T-cell (primary cell): ENCODE results near the gene OAS2. TPM values are rescaled to one million over a fixed set of nuclear protein-coding genes. Genes with fewer than 3 reads are reported as not detected.

ENCODE experiments used
- ATAC-seq, 4 experiments: fragments of 200-7000 bp in 3 of 4; fragments of 150-1000 bp in 1 of 4; cut with Tn5 transposase; replicated peaks in 1 of 4; 1 replicate in 3 of 4; 2 replicates in 1 of 4; pipeline ENCODE4 v1.10.0; 2021; ENCODE audit warnings: moderate library complexity in 3 of 4, mild to moderate bottlenecking in 2 of 4, moderate number of reproducible peaks in 1 of 4
- CTCF ChIA-PET, 2 donors: fragments of 300-600 bp; sonication (Branson Sonifier 250); formaldehyde crosslinking; loops; one replicate each; lab custom pipeline; 2022; ENCODE audit warnings: antibody characterized with exemption in 2 of 2; lab: Charles Lee
- POLR2A ChIA-PET, 2 donors: fragments of 300-600 bp; sonication (Branson Sonifier 250); formaldehyde crosslinking; loops; one replicate each; lab custom pipeline; 2022; ENCODE audit warnings: antibody characterized with exemption in 2 of 2; lab: Charles Lee
- DNase-seq, 35 experiments: peaks; one replicate each; pipeline versions ENCODE4 v3.0.0 to v3.0.0-alpha.2; 2013 to 2023
- H3K27ac ChIP-seq: one replicate; pipeline ENCODE4 v1.5.1; 2013; ENCODE audit warnings: low read length
- H3K27me3 ChIP-seq, 2 experiments: replicated peaks in 1 of 2; 1 replicate in 1 of 2; 2 replicates in 1 of 2; pipeline versions ENCODE4 v1.6.1 to v1.7.0; 2013; ENCODE audit warnings: low read length in 1 of 2, mixed read lengths in 1 of 2; ENCODE audit not compliant: control insufficient read depth in 2 of 2, insufficient read depth in 2 of 2; ENCODE audit errors: extremely low read depth in 1 of 2
- H3K36me3 ChIP-seq, 2 donors: 1 replicate in 1 of 2; 2 replicates in 1 of 2; pipeline versions ENCODE4 v1.6.1 to v1.7.0; 2013; ENCODE audit warnings: low read length in 1 of 2; ENCODE audit not compliant: control insufficient read depth in 2 of 2, insufficient read depth in 1 of 2; ENCODE audit errors: extremely low read depth in 1 of 2
- H3K4me1 ChIP-seq, 2 experiments: 1 replicate in 1 of 2; 2 replicates in 1 of 2; pipeline versions ENCODE4 v1.6.1 to v1.7.0; 2013; ENCODE audit warnings: low read length in 2 of 2, mixed read lengths in 1 of 2; ENCODE audit not compliant: insufficient read depth in 2 of 2, control insufficient read depth in 1 of 2; ENCODE audit errors: extremely low read depth in 1 of 2
- H3K4me3 ChIP-seq, 2 donors: 1 replicate in 1 of 2; 2 replicates in 1 of 2; pipeline versions ENCODE4 v1.5.1 to v1.7.0; 2013; ENCODE audit warnings: mild to moderate bottlenecking in 2 of 2, low read length in 1 of 2, moderate library complexity in 1 of 2; ENCODE audit not compliant: control insufficient read depth in 1 of 2; ENCODE audit errors: extremely low read depth in 1 of 2
- H3K9me3 ChIP-seq: 2 replicates; pipeline ENCODE4 v1.7.0; 2013
- H3K27ac Mint-ChIP-seq, 2 donors: one replicate each; pipeline ENCODE4 v1.8.0; 2020 to 2021; ENCODE audit warnings: mild to moderate bottlenecking in 2 of 2, mixed read lengths in 2 of 2
- H3K27me3 Mint-ChIP-seq, 2 donors: one replicate each; pipeline ENCODE4 v1.8.0; 2021 to 2022; ENCODE audit warnings: mixed read lengths in 2 of 2
- H3K36me3 Mint-ChIP-seq: one replicate; pipeline ENCODE4 v1.8.0; 2021; ENCODE audit warnings: mixed read lengths
- H3K4me1 Mint-ChIP-seq, 3 donors: one replicate each; pipeline ENCODE4 v1.8.0; 2020 to 2022; ENCODE audit warnings: mixed read lengths in 3 of 3, mild to moderate bottlenecking in 1 of 3
- H3K4me3 Mint-ChIP-seq, 3 donors: one replicate each; pipeline ENCODE4 v1.8.0; 2020 to 2022; ENCODE audit warnings: mild to moderate bottlenecking in 3 of 3, mixed read lengths in 3 of 3, moderate library complexity in 3 of 3
- H3K9me3 Mint-ChIP-seq, 3 donors: one replicate each; pipeline ENCODE4 v1.8.0; 2020 to 2022; ENCODE audit warnings: mixed read lengths in 3 of 3
- WGBS: methylation state at CpG from one replicate; pipeline ENCODE4 v1.1.5; 2013; ENCODE audit warnings: missing lambda C conversion rate; ENCODE audit not compliant: insufficient coverage; 5-methylcytosine and 5-hydroxymethylcytosine counted together
- total RNA-seq, 35 experiments: library from RNA in 6 of 35; stranded (reverse) in 6 of 35; fragments of 120-200 nt in 1 of 35; gene quantifications; one replicate each; pipeline versions ENCODE4 v1.2.1 to v1.2.4 and lab custom pipeline; 2013 to 2026

OAS2 gene
- total RNA-seq, 5 donors from 2014 or later (not counting 1 experiment from before 2014, with no cell fraction given), result 44.8 to 75.5 (median 56.9) TPM

DNA sequence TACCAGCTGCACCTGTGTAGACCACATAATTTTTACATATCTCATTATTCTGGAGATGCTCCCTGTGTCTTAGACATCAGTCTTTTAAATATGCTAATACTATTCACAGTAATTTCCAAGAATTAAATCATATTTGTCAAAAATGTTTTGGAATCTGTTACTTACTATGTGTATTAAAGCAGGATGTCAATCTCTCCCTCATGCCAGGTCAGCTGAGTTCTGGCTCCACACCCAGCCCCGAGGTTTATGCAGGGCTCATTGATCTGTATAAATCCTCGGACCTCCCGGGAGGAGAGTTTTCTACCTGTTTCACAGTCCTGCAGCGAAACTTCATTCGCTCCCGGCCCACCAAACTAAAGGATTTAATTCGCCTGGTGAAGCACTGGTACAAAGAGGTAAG is 27.9 kb downstream of the OAS2 start:
- Histone ChIP-seq H3K27me3 (no peaks in the 10 kb centered on the region), H3K36me3 (peaks cover 27 to 99% of the 10 kb centered on the region in 2 donors), H3K4me3 (no peak overlapping the region), H3K9me3 (peaks cover under 1% of the 10 kb centered on the region), H3K27ac (no peak overlapping the region), H3K4me1 (no peaks in the 10 kb centered on the region)
- ChIA-PET POLR2A (no interaction called here), CTCF (interaction anchor here (0.6 to 1.1 kb wide), 4 partner anchors 13 to 190 kb away, joined by 3 to 7 read pairs (median 4); no protein-coding TSS in a partner anchor)
- Mint-ChIP-seq H3K4me1 (no peaks in the 10 kb centered on the region), H3K27ac (no peak overlapping the region), H3K27me3 (no peaks in the 10 kb centered on the region), H3K4me3 (no peak overlapping the region), H3K9me3 (peaks cover 5 to 7% (median 6%) of the 10 kb centered on the region in 3 donors), H3K36me3 (peaks cover 88% of the 10 kb centered on the region)
- WGBS, result 87% methylated on average over 3 of the region's 7 CpGs
- no peak for DNase-seq
- no peak for ATAC-seq

- H3K27ac ChIP-seq, result no peak overlapping the region
- Mint-ChIP-seq H3K4me1 (no peaks in the 10 kb centered on the region), H3K9me3 (peaks cover 6 to 7% (median 6%) of the 10 kb centered on the region in 3 donors), H3K4me3 (no peak overlapping the region), H3K27me3 (no peaks in the 10 kb centered on the region), H3K27ac (no peak overlapping the region), H3K36me3 (peaks cover 89% of the 10 kb centered on the region)
- no peaks in the 10 kb centered on the region for H3K27me3 ChIP-seq
- H3K4me3 ChIP-seq, result no peak overlapping the region
- H3K36me3 ChIP-seq, result peaks cover 29 to 99% of the 10 kb centered on the region in 2 donors
- no peaks in the 10 kb centered on the region for H3K4me1 ChIP-seq
- 94% methylated on average over 2 of the region's 6 CpGs for WGBS
- ChIA-PET CTCF (interaction anchor here (1.1 to 1.3 kb wide), 2 partner anchors 14 kb away, joined by 4 to 7 read pairs; no protein-coding TSS in a partner anchor), POLR2A (no interaction called here)
- peaks cover 3% of the 10 kb centered on the region for H3K9me3 ChIP-seq
- no peak for DNase-seq
- no peak for ATAC-seq
These were observed 28.3 kb downstream of the OAS2 start for GRCh38 chr12:113006641-113007040.

GRCh38 chr12:113007166-113007565 is 28.8 kb downstream of the OAS2 start:
- ATAC-seq (no peak), DNase-seq (no peak)
- Histone ChIP-seq H3K27ac (no peak overlapping the region), H3K27me3 (no peaks in the 10 kb centered on the region), H3K9me3 (peaks cover 5% of the 10 kb centered on the region), H3K4me3 (no peak overlapping the region), H3K36me3 (peaks cover 29 to 94% of the 10 kb centered on the region in 2 donors), H3K4me1 (no peaks in the 10 kb centered on the region)
- Mint-ChIP-seq H3K9me3 (peaks cover 6 to 8% (median 7%) of the 10 kb centered on the region in 3 donors), H3K36me3 (peaks cover 93% of the 10 kb centered on the region), H3K27ac (peak overlapping the region in 1 of 2 donors; percentile 13), H3K4me1 (no peaks in the 10 kb centered on the region), H3K27me3 (no peaks in the 10 kb centered on the region), H3K4me3 (no peak overlapping the region)
- WGBS, result 94% methylated on average over 2 of the region's 4 CpGs
- ChIA-PET POLR2A (interaction anchor here in 1 of 2 donors (0.5 kb wide), 1 partner anchor 973 kb away, joined by 4 read pairs; no protein-coding TSS in a partner anchor), CTCF (interaction anchor here in 1 of 2 donors (1.3 kb wide), 1 partner anchor 14 kb away, joined by 4 read pairs; no protein-coding TSS in a partner anchor)

DNA sequence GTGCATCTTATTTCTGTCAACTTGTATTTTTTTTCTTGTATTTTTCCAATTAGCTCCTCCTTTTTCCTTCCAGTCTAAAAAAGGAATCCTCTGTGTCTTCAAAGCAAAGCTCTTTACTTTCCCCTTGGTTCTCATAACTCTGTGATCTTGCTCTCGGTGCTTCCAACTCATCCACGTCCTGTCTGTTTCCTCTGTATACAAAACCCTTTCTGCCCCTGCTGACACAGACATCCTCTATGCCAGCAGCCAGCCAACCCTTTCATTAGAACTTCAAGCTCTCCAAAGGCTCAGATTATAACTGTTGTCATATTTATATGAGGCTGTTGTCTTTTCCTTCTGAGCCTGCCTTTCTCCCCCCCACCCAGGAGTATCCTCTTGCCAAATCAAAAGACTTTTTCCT is 32.4 kb downstream of the OAS2 start:
- Mint-ChIP-seq H3K27me3 (no peaks in the 10 kb centered on the region), H3K4me3 (no peak overlapping the region), H3K9me3 (peaks cover 6 to 8% (median 7%) of the 10 kb centered on the region in 3 donors), H3K27ac (no peak overlapping the region), H3K4me1 (no peaks in the 10 kb centered on the region), H3K36me3 (peaks cover 62% of the 10 kb centered on the region)
- H3K27ac ChIP-seq, result no peak overlapping the region
- H3K9me3 ChIP-seq, result peaks cover 5% of the 10 kb centered on the region
- H3K27me3 ChIP-seq, result no peaks in the 10 kb centered on the region
- H3K4me1 ChIP-seq, result no peaks in the 10 kb centered on the region
- WGBS, result no CpG with 5 or more reads among the region's 2 CpGs
- CTCF ChIA-PET, result interaction anchor here (0.6 to 1.0 kb wide), 2 partner anchors 10 to 18 kb away, joined by 3 to 5 read pairs; no protein-coding TSS in a partner anchor
- POLR2A ChIA-PET, result interaction anchor here in 1 of 2 donors (0.5 kb wide), 1 partner anchor 211 kb away, joined by 3 read pairs; no protein-coding TSS in a partner anchor
- ATAC-seq, result no peak
- no peak for DNase-seq
- no peak overlapping the region for H3K4me3 ChIP-seq
- H3K36me3 ChIP-seq, result peaks cover 26 to 59% of the 10 kb centered on the region in 2 donors

GRCh38 chr12:113014565-113014964 is 36.2 kb downstream of the OAS2 start:
- Histone ChIP-seq H3K27me3 (no peaks in the 10 kb centered on the region), H3K27ac (no peak overlapping the region), H3K9me3 (peaks cover 5% of the 10 kb centered on the region), H3K36me3 (peaks cover 8 to 20% of the 10 kb centered on the region in 2 donors), H3K4me3 (no peak overlapping the region), H3K4me1 (no peaks in the 10 kb centered on the region)
- Mint-ChIP-seq H3K27ac (no peak overlapping the region), H3K36me3 (peaks cover 27% of the 10 kb centered on the region), H3K9me3 (peaks cover 6 to 8% (median 7%) of the 10 kb centered on the region in 3 donors), H3K27me3 (no peaks in the 10 kb centered on the region), H3K4me3 (no peak overlapping the region), H3K4me1 (no peaks in the 10 kb centered on the region)
- ChIA-PET POLR2A (no interaction called here), CTCF (no interaction called here)
- DNase-seq, result no peak
- WGBS, result 96% methylated on average over 4 of the region's 9 CpGs
- no peak for ATAC-seq

GRCh38 chr12:113016796-113017195 is 38.5 kb downstream of the OAS2 start:
- ATAC-seq (no peak), DNase-seq (no peak)
- CTCF ChIA-PET, result no interaction called here
- Histone ChIP-seq H3K9me3 (peaks cover under 1% of the 10 kb centered on the region), H3K36me3 (no peaks in the 10 kb centered on the region), H3K4me1 (no peaks in the 10 kb centered on the region), H3K4me3 (no peak overlapping the region), H3K27me3 (no peaks in the 10 kb centered on the region), H3K27ac (no peak overlapping the region)
- peaks cover 0 to 8% of the 10 kb centered on the region in 2 donors for H3K27me3 Mint-ChIP-seq
- H3K9me3 Mint-ChIP-seq, result peaks cover 0 to under 1% (median 0%) of the 10 kb centered on the region in 3 donors
- H3K4me3 Mint-ChIP-seq, result no peak overlapping the region
- H3K4me1 Mint-ChIP-seq, result no peaks in the 10 kb centered on the region
- 90% methylated on average over 4 of the region's 5 CpGs for WGBS
- H3K27ac Mint-ChIP-seq, result no peak overlapping the region
- POLR2A ChIA-PET, result no interaction called here
- peaks cover 4% of the 10 kb centered on the region for H3K36me3 Mint-ChIP-seq
